ENCODE measurements around the gene DGKK.

GRCh38 chrX:50407976-50408375, 62.6 kb downstream of the DGKK start:
- TF ChIP-seq CTCF (conservative IDR thresholded peaks at IDR 0.05; ENCODE audit: low read depth, low read length): no peak
- TF ChIP-seq EZH2phosphoT487 (IDR thresholded peaks at IDR 0.05; ENCODE audit: borderline replicate concordance, low read length): no peak
